Testis (tissue), 2 donors: ENCODE measurements around the gene CEP83.

Source experiments
- CTCF ChIP-seq, 3 experiments: fragments of 450-650 bp in 2 of 3; fragments of 200-600 bp in 1 of 3; sonication (generic) in 1 of 3; IDR thresholded peaks; one replicate each; pipeline ENCODE4 v1.5.1; 2016 to 2019; ENCODE audit warnings: antibody characterized with exemption in 3 of 3, mild to moderate bottlenecking in 2 of 3, moderate library complexity in 1 of 3
- POLR2A ChIP-seq: fragments of 450-650 bp; IDR thresholded peaks from one replicate; pipeline ENCODE4 v1.6.1; 2017; ENCODE audit warnings: antibody characterized with exemption, mild to moderate bottlenecking, moderate library complexity

- TF ChIP-seq CTCF (IDR thresholded peaks at IDR 0.05) (no peak), POLR2A (no peak)
Measured at GRCh38 chr12:94495445-94496115, 35.9 kb upstream of the CEP83 start.
